Activated CD8-positive, alpha-beta T cell treated with anti-CD3 and anti-CD28 coated beads for 36 hours (primary cell): Measurements from ENCODE around the gene DCPS. TPM values are rescaled to one million over a fixed set of nuclear protein-coding genes. Genes with fewer than 3 reads are reported as not detected.

Experiments
- ATAC-seq: fragments of 200-7000 bp; cut with Tn5 transposase; one replicate; pipeline ENCODE4 v1.10.0; 2021; ENCODE audit warnings: mild to moderate bottlenecking, moderate library complexity
- CTCF ChIA-PET: fragments of 350-600 bp; sonication (Branson Sonifier 250); formaldehyde crosslinking; loops from one replicate; lab custom pipeline; 2021; ENCODE audit warnings: antibody characterized with exemption; lab: Charles Lee
- POLR2A ChIA-PET: fragments of 350-600 bp; sonication (Branson Sonifier 250); formaldehyde crosslinking; loops from one replicate; lab custom pipeline; 2021; ENCODE audit warnings: antibody characterized with exemption; lab: Charles Lee
- DNase-seq: peaks from one replicate; pipeline ENCODE4 v3.0.0-alpha.2; 2020
- H3K27ac Mint-ChIP-seq: one replicate; pipeline ENCODE4 v1.8.0; 2021; ENCODE audit warnings: mild to moderate bottlenecking, mixed read lengths
- H3K27me3 Mint-ChIP-seq: one replicate; pipeline ENCODE4 v1.8.0; 2021; ENCODE audit warnings: mixed read lengths
- H3K36me3 Mint-ChIP-seq: one replicate; pipeline ENCODE4 v1.8.0; 2021; ENCODE audit warnings: low read depth, mixed read lengths
- H3K4me1 Mint-ChIP-seq: one replicate; pipeline ENCODE4 v1.8.0; 2021; ENCODE audit warnings: low read depth, mixed read lengths
- H3K4me3 Mint-ChIP-seq: one replicate; pipeline ENCODE4 v1.8.0; 2021; ENCODE audit warnings: mild to moderate bottlenecking, moderate library complexity, mixed read lengths
- H3K9me3 Mint-ChIP-seq: one replicate; pipeline ENCODE4 v1.8.0; 2021; ENCODE audit warnings: mixed read lengths
- CTCF ChIP-seq: fragments of 200-600 bp; IDR thresholded peaks from one replicate; pipeline ENCODE4 v1.8.0; 2022; ENCODE audit warnings: antibody characterized with exemption, mild to moderate bottlenecking
- intact Hi-C: fragments of 100-400 bp; cut with micrococcal nuclease; formaldehyde crosslinking; loops from one replicate; pipeline ENCODE4 v1.10.0; 2022
- total RNA-seq, 2 experiments: library from RNA; stranded (reverse); gene quantifications; one replicate each; pipeline ENCODE4 v1.2.3, GENCODE V29; 2021

DCPS gene
- total RNA-seq, 2 experiments from 2014 or later, result 17.2 to 18.8 TPM

- Mint-ChIP-seq H3K9me3 (no peaks in the 10 kb centered on the region), H3K4me3 (peak overlapping the region; percentile 55), H3K27ac (peak overlapping the region; percentile 44), H3K36me3 (peaks cover 15% of the 10 kb centered on the region), H3K27me3 (no peaks in the 10 kb centered on the region), H3K4me1 (peaks cover 45% of the 10 kb centered on the region)
- POLR2A ChIA-PET, result interaction anchor here (0.6 to 1.8 kb wide), 4 partner anchors 35 to 84 kb away, joined by 3 to 7 read pairs (median 4); partner anchors contain the start of gene FOXRED1
- TF ChIP-seq CTCF, result peak; percentile 56
- DNase-seq (peak; percentile 55), ATAC-seq (peak; percentile 48)
- intact Hi-C loops, result loop anchor here (5.0 kb wide), 1 partner anchor 36 kb away; no protein-coding TSS in a partner anchor
- CTCF ChIA-PET, result interaction anchor here (0.6 to 1.7 kb wide), 4 partner anchors 35 to 903 kb away, joined by 3 to 6 read pairs (median 4); no protein-coding TSS in a partner anchor
These were observed 49.3 kb downstream of the DCPS start for GRCh38 chr11:126352934-126353801.

- peaks cover 15% of the 10 kb centered on the region for H3K36me3 Mint-ChIP-seq
- ChIA-PET POLR2A (interaction anchor here (1.8 to 2.5 kb wide), 3 partner anchors 36 to 51 kb away, joined by 7 to 13 read pairs (median 10); partner anchors contain the start of gene DCPS), CTCF (interaction anchor here (1.2 to 1.7 kb wide), 4 partner anchors 36 to 126 kb away, joined by 4 to 6 read pairs (median 6); no protein-coding TSS in a partner anchor)
- peaks cover 37% of the 10 kb centered on the region for H3K4me1 Mint-ChIP-seq
- ATAC-seq (peak; percentile 50), DNase-seq (peak; percentile 35)
- no peaks in the 10 kb centered on the region for H3K9me3 Mint-ChIP-seq
- H3K27me3 Mint-ChIP-seq, result no peaks in the 10 kb centered on the region
- peak overlapping the region; percentile 92 for H3K27ac Mint-ChIP-seq
- no peak for TF ChIP-seq CTCF
- intact Hi-C loops, result loop anchor here (5.0 kb wide), 1 partner anchor 37 kb away; no protein-coding TSS in a partner anchor
- peak overlapping the region; percentile 97 for H3K4me3 Mint-ChIP-seq
These were observed 50.9 kb downstream of the DCPS start for GRCh38 chr11:126354631-126355323.

DNA sequence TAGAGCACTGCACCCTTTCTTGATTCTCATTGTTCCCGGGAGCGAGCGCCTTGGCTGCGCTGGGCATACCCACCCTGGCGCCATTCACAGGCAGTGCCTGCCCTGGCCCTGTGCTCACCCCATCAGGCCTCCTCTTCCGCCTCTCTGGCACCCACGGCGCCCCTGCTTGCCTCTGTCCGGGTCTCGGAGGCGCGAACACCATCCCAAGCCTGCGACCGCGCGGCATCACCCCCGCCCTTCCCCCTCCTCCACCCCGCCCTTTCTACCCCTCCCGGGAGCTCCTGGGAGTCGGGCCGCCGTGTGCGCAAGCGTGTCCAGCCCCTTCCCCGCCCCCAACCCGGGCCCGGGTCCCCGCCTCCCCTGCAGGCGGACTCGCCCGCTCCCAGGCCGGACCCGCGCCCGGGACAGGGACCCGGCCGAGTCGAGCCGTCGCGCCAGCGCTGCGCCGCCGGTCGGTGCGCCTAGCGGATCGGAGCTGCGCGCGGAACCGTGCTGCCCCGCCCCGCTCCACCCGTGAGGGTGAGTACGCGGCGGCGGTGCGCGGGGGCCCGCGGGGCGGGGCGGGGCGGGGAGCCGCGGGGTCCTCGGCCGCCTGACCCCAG lies 51.6 kb downstream of the DCPS start, which contains the start of gene ST3GAL4:
ST3GAL4 (plus strand) TSS at position 363 of the 602 bp plus-strand sequence. CDS start 50,470 bp downstream, outside the sequence.
- peak within 1 kb of the TSS; percentile 97 for H3K4me3 Mint-ChIP-seq
- no peak for TF ChIP-seq CTCF
- H3K27me3 Mint-ChIP-seq, result no peaks in the 10 kb centered on the region
- peak; percentile 77 for ATAC-seq
- CTCF ChIA-PET, result interaction anchor here (3.2 to 3.5 kb wide), 2 partner anchors 45 to 125 kb away, joined by 16 to 20 read pairs; no protein-coding TSS in a partner anchor
- no peaks in the 10 kb centered on the region for H3K9me3 Mint-ChIP-seq
- peak within 1 kb of the TSS; percentile 92 for H3K27ac Mint-ChIP-seq
- intact Hi-C loops, result no loop called here
- DNase-seq, result peak; percentile 75
- POLR2A ChIA-PET, result interaction anchor here (1.0 to 2.5 kb wide), 6 partner anchors 15 to 88 kb away, joined by 3 to 13 read pairs (median 3); partner anchors contain the start of gene DCPS
- peaks cover 37% of the 10 kb centered on the region for H3K4me1 Mint-ChIP-seq
- peaks cover 13% of the 10 kb centered on the region for H3K36me3 Mint-ChIP-seq

GRCh38 chr11:126355926-126356897 lies 52.4 kb downstream of the DCPS start:
- peak overlapping the region; percentile 72 for H3K27ac Mint-ChIP-seq
- H3K36me3 Mint-ChIP-seq, result peaks cover 7% of the 10 kb centered on the region
- ChIA-PET POLR2A (interaction anchor here (1.0 to 2.5 kb wide), 7 partner anchors 14 to 88 kb away, joined by 3 to 13 read pairs (median 3); partner anchors contain the start of gene DCPS), CTCF (interaction anchor here (3.2 to 3.5 kb wide), 2 partner anchors 46 to 124 kb away, joined by 16 to 20 read pairs; no protein-coding TSS in a partner anchor)
- DNase-seq, result peak; percentile 47
- no peaks in the 10 kb centered on the region for H3K9me3 Mint-ChIP-seq
- ATAC-seq, result peak; percentile 17
- intact Hi-C loops, result no loop called here
- H3K27me3 Mint-ChIP-seq, result no peaks in the 10 kb centered on the region
- H3K4me1 Mint-ChIP-seq, result peaks cover 29% of the 10 kb centered on the region
- no peak for TF ChIP-seq CTCF
- peak overlapping the region; percentile 76 for H3K4me3 Mint-ChIP-seq
